ENCODE results near the gene HK3.

HK3 gene

GRCh38 chr5:176848651-176849050, 50.5 kb downstream of the HK3 start:
- Histone ChIP-seq H3K4me2 (ENCODE audit: insufficient read depth, low read length) (no peak overlapping the region), H3K27ac (ENCODE audit: low read length) (no peak overlapping the region), H3K36me3 (ENCODE audit: insufficient read depth, low read length) (no peaks in the 10 kb centered on the region), H4K20me1 (ENCODE audit: insufficient read depth, low read length) (peaks cover 17% of the 10 kb centered on the region), H3K4me3 (ENCODE audit: low read depth in 1 of 2, low read length in 2 of 2) (no peak overlapping the region), H3K79me2 (ENCODE audit: insufficient read depth, low read length) (no peaks in the 10 kb centered on the region), H3K27me3 (ENCODE audit: insufficient read depth, low read length, poor library complexity) (no peaks in the 10 kb centered on the region), H2AFZ (ENCODE audit: low read depth, low read length) (no peak overlapping the region), H3K9me3 (ENCODE audit: insufficient read depth, low read length, severe bottlenecking) (no peaks in the 10 kb centered on the region), H3K4me1 (ENCODE audit: insufficient read depth, low read length) (no peaks in the 10 kb centered on the region), H3K9ac (ENCODE audit: low read depth, low read length) (no peak overlapping the region)
- DNase-seq (no peak), ATAC-seq (ENCODE audit: insufficient read depth, low read depth) (no peak)
- TF ChIP-seq, protein P1, sequence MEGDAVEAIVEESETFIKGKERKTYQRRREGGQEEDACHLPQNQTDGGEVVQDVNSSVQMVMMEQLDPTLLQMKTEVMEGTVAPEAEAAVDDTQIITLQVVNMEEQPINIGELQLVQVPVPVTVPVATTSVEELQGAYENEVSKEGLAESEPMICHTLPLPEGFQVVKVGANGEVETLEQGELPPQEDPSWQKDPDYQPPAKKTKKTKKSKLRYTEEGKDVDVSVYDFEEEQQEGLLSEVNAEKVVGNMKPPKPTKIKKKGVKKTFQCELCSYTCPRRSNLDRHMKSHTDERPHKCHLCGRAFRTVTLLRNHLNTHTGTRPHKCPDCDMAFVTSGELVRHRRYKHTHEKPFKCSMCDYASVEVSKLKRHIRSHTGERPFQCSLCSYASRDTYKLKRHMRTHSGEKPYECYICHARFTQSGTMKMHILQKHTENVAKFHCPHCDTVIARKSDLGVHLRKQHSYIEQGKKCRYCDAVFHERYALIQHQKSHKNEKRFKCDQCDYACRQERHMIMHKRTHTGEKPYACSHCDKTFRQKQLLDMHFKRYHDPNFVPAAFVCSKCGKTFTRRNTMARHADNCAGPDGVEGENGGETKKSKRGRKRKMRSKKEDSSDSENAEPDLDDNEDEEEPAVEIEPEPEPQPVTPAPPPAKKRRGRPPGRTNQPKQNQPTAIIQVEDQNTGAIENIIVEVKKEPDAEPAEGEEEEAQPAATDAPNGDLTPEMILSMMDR (IDR thresholded peaks at IDR 0.05; ENCODE audit: borderline replicate concordance, extremely low read depth, low read length, poor library complexity, severe bottlenecking): no peak
- no peak for TF ChIP-seq EZH2 (IDR thresholded peaks at IDR 0.05; ENCODE audit: borderline replicate concordance, low read depth, low read length, severe bottlenecking)

DNA sequence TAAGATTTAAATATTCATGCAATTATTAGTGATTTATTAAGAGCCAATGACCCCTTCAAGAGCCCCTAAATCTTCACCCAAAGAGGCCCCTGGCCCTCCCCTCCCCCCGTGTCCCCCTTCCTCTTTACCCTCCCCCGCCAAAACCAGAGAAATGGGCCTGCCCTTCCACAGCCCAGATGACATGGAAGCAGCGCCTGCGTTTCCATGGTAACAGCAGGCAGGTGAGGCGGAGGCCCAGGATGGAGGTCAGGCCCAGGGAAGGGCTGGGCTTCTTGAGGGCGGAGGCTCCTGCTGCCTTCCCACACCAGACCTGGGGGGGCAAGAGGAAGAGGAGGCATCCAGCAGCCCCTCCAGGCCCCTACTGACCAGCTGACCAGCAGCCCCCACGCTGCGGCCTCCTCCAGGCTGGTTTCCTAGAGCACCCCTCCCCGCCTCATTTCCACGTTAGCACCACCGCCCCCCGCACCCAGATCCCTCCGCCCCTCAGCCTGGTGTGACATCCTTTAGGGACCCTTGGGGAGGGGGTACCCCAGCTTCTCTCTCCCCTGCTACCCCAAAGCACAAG, 51.3 kb downstream of the HK3 start:
- H3K4me3 ChIP-seq (ENCODE audit: low read depth in 1 of 2, low read length in 2 of 2): no peak overlapping the region
- H3K9ac ChIP-seq (ENCODE audit: low read depth, low read length): no peak overlapping the region
- no peaks in the 10 kb centered on the region for H3K79me2 ChIP-seq (ENCODE audit: insufficient read depth, low read length)
- DNase-seq (no peak), ATAC-seq (ENCODE audit: insufficient read depth, low read depth) (no peak)
- no peaks in the 10 kb centered on the region for H3K27me3 ChIP-seq (ENCODE audit: insufficient read depth, low read length, poor library complexity)
- TF ChIP-seq, protein P1 (IDR thresholded peaks at IDR 0.05; ENCODE audit: borderline replicate concordance, extremely low read depth, low read length, poor library complexity, severe bottlenecking): no peak
- no peak for TF ChIP-seq EZH2 (IDR thresholded peaks at IDR 0.05; ENCODE audit: borderline replicate concordance, low read depth, low read length, severe bottlenecking)
- H3K4me2 ChIP-seq (ENCODE audit: insufficient read depth, low read length): no peak overlapping the region
- H3K27ac ChIP-seq (ENCODE audit: low read length): no peak overlapping the region
- H3K4me1 ChIP-seq (ENCODE audit: insufficient read depth, low read length): no peaks in the 10 kb centered on the region
- H2AFZ ChIP-seq (ENCODE audit: low read depth, low read length): no peak overlapping the region
- peaks cover 17% of the 10 kb centered on the region for H4K20me1 ChIP-seq (ENCODE audit: insufficient read depth, low read length)
- no peaks in the 10 kb centered on the region for H3K9me3 ChIP-seq (ENCODE audit: insufficient read depth, low read length, severe bottlenecking)
- no peaks in the 10 kb centered on the region for H3K36me3 ChIP-seq (ENCODE audit: insufficient read depth, low read length)

GRCh38 chr5:176847148-176847547, 52.0 kb downstream of the HK3 start:
- no peaks in the 10 kb centered on the region for H3K36me3 ChIP-seq (ENCODE audit: insufficient read depth, low read length)
- TF ChIP-seq, protein P1 (IDR thresholded peaks at IDR 0.05; ENCODE audit: borderline replicate concordance, extremely low read depth, low read length, poor library complexity, severe bottlenecking): no peak
- H3K4me2 ChIP-seq (ENCODE audit: insufficient read depth, low read length): no peak overlapping the region
- no peaks in the 10 kb centered on the region for H3K9me3 ChIP-seq (ENCODE audit: insufficient read depth, low read length, severe bottlenecking)
- H3K27me3 ChIP-seq (ENCODE audit: insufficient read depth, low read length, poor library complexity): no peaks in the 10 kb centered on the region
- no peak for DNase-seq
- H3K9ac ChIP-seq (ENCODE audit: low read depth, low read length): no peak overlapping the region
- H3K79me2 ChIP-seq (ENCODE audit: insufficient read depth, low read length): no peaks in the 10 kb centered on the region
- ATAC-seq (ENCODE audit: insufficient read depth, low read depth): no peak
- H3K4me3 ChIP-seq (ENCODE audit: low read depth in 1 of 2, low read length in 2 of 2): no peak overlapping the region
- H2AFZ ChIP-seq (ENCODE audit: low read depth, low read length): no peak overlapping the region
- no peaks in the 10 kb centered on the region for H3K4me1 ChIP-seq (ENCODE audit: insufficient read depth, low read length)
- H3K27ac ChIP-seq (ENCODE audit: low read length): no peak overlapping the region
- peaks cover 17% of the 10 kb centered on the region for H4K20me1 ChIP-seq (ENCODE audit: insufficient read depth, low read length)

Measured in DND-41 (cell line).